Measurements from ENCODE around the gene RAD51.

Gene RAD51

DNA sequence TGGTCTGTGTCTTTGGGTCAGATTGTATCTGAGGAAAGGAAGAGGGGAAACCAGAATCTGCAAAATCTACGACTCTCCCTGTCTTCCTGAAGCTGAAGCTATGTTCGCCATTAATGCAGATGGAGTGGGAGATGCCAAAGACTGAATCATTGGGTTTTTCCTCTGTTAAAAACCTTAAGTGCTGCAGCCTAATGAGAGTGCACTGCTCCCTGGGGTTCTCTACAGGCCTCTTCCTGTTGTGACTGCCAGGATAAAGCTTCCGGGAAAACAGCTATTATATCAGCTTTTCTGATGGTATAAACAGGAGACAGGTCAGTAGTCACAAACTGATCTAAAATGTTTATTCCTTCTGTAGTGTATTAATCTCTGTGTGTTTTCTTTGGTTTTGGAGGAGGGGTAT lies 36.1 kb downstream of the RAD51 start:
- DNase-seq (ENCODE audit: low read depth, low spot score), result no peak
- TF ChIP-seq, protein P1, sequence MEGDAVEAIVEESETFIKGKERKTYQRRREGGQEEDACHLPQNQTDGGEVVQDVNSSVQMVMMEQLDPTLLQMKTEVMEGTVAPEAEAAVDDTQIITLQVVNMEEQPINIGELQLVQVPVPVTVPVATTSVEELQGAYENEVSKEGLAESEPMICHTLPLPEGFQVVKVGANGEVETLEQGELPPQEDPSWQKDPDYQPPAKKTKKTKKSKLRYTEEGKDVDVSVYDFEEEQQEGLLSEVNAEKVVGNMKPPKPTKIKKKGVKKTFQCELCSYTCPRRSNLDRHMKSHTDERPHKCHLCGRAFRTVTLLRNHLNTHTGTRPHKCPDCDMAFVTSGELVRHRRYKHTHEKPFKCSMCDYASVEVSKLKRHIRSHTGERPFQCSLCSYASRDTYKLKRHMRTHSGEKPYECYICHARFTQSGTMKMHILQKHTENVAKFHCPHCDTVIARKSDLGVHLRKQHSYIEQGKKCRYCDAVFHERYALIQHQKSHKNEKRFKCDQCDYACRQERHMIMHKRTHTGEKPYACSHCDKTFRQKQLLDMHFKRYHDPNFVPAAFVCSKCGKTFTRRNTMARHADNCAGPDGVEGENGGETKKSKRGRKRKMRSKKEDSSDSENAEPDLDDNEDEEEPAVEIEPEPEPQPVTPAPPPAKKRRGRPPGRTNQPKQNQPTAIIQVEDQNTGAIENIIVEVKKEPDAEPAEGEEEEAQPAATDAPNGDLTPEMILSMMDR (IDR thresholded peaks at IDR 0.05; ENCODE audit: insufficient read depth, low read length, missing control alignments), result no peak
- ChIA-PET POLR2A (no interaction called here), CTCF (interaction anchor here (1.0 to 2.0 kb wide), 3 partner anchors 12 to 163 kb away, joined by 4 to 6 read pairs (median 4); partner anchors contain the start of gene VPS18)
- no peak overlapping the region for H3K4me3 ChIP-seq (ENCODE audit: low read depth, low read length)

- no peak overlapping the region for H3K4me3 ChIP-seq (ENCODE audit: low read depth, low read length)
- ChIA-PET CTCF (interaction anchor here (0.6 to 2.7 kb wide), 7 partner anchors 8 to 158 kb away, joined by 3 to 7 read pairs (median 3); partner anchors contain the start of gene VPS18), POLR2A (no interaction called here)
- TF ChIP-seq, protein P1 (IDR thresholded peaks at IDR 0.05; ENCODE audit: insufficient read depth, low read length, missing control alignments), result no peak
- DNase-seq (ENCODE audit: low read depth, low spot score), result no peak
Measured at GRCh38 chr15:40736575-40736974, 41.6 kb downstream of the RAD51 start.

DNA sequence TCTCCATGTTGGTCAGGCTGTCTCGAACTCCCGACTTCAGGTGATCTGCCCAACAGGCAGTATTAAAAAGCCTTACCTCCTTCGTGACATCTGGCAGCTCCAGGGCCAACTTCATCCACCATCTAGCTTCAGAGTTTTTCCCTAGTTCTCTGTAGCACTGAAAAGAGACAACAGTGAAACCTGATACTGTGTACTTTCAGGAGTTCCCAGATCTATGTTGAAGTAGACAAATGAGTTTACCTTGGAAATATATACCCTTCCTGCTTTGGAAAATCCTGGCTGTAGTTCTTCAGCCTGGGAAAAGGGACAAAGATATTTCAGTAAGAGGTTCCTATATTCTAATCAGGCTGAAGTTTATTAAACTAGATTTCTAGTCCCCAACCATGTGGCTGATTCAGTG lies 42.1 kb downstream of the RAD51 start:
- no peak for DNase-seq (ENCODE audit: low read depth, low spot score)
- TF ChIP-seq, protein P1 (IDR thresholded peaks at IDR 0.05; ENCODE audit: insufficient read depth, low read length, missing control alignments), result no peak
- POLR2A ChIA-PET, result no interaction called here
- no peak overlapping the region for H3K4me3 ChIP-seq (ENCODE audit: low read depth, low read length)
- CTCF ChIA-PET, result interaction anchor here (0.6 to 2.7 kb wide), 6 partner anchors 7 to 157 kb away, joined by 3 to 7 read pairs (median 4); partner anchors contain the start of gene VPS18

DNA sequence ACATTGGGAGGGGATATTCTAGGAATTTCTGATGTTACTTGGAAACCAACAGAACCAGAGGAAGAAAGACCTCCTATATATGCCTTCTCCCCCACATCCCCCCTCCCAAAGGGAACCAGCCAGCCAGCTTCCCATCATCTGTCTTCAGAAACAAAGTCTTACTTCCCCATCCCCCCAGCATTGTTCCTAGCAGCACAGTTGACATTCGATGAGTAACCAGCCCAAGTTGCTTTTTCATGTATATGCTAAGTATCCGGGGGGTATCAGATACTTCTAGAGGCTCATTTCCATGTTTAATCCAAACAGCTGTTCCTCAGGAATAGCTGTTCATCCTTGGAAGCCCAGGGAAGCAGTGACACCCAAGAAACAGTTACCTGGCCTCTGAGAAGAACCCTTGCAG lies 44.1 kb downstream of the RAD51 start:
- ChIA-PET POLR2A (no interaction called here), CTCF (interaction anchor here (0.8 to 1.1 kb wide), 3 partner anchors 8 to 155 kb away, joined by 3 read pairs; partner anchors contain the start of gene VPS18)
- no peak overlapping the region for H3K4me3 ChIP-seq (ENCODE audit: low read depth, low read length)
- DNase-seq (ENCODE audit: low read depth, low spot score), result no peak
- TF ChIP-seq, protein P1 (IDR thresholded peaks at IDR 0.05; ENCODE audit: insufficient read depth, low read length, missing control alignments), result no peak

DNA sequence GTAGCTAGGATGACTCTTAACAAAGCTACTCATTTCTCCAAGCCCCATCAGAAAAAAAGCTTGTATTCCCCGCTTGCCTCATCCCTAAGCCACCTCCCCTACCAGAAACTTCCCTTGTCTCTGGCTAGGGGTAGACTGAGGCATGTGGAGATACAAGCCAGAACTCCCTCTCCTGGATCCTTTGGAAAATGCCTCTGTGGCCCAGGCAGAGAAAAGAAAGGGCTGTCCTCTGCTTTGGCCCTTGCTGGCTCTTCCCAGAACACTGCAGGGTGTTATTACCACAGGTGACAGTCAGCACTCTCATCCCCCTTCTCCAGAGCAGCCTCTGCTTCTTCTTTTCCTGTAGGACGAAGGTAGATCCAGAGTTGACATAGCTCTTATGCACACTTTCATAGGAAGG lies 44.9 kb downstream of the RAD51 start:
- ChIA-PET POLR2A (no interaction called here), CTCF (interaction anchor here (0.8 kb wide), 1 partner anchor 155 kb away, joined by 3 read pairs; the partner anchor contains the start of gene VPS18)
- TF ChIP-seq, protein P1 (IDR thresholded peaks at IDR 0.05; ENCODE audit: insufficient read depth, low read length, missing control alignments), result no peak
- no peak for DNase-seq (ENCODE audit: low read depth, low spot score)
- H3K4me3 ChIP-seq (ENCODE audit: low read depth, low read length), result no peak overlapping the region

- POLR2A ChIA-PET, result no interaction called here
- no peak for DNase-seq (ENCODE audit: low read depth, low spot score)
- no peak overlapping the region for H3K4me3 ChIP-seq (ENCODE audit: low read depth, low read length)
- CTCF ChIA-PET, result interaction anchor here (0.9 to 5.6 kb wide), 7 partner anchors 7 to 151 kb away, joined by 3 to 37 read pairs (median 5); partner anchors contain the start of gene VPS18
- TF ChIP-seq, protein P1 (IDR thresholded peaks at IDR 0.05; ENCODE audit: insufficient read depth, low read length, missing control alignments), result no peak
Measured at GRCh38 chr15:40743485-40743901, 48.5 kb downstream of the RAD51 start.
